Osteoblast (primary cell): Measurements from ENCODE around the gene DOCK1. TPM values are rescaled to one million over a fixed set of nuclear protein-coding genes. Genes with fewer than 3 reads are reported as not detected.

ENCODE experiments used
- DNase-seq: peaks from one replicate; pipeline ENCODE4 v3.0.0; 2011; ENCODE audit warnings: low spot score, mixed read lengths; ENCODE audit not compliant: insufficient read length; ENCODE audit errors: missing footprints
- H2AFZ ChIP-seq: 2 replicates; pipeline ENCODE4 v1.6.0; 2011; ENCODE audit warnings: mild to moderate bottlenecking, low read length
- H3K27ac ChIP-seq: 2 replicates; pipeline ENCODE4 v1.5.1; 2011; ENCODE audit warnings: mild to moderate bottlenecking, low read depth, low read length, moderate library complexity
- H3K27me3 ChIP-seq: 2 replicates; pipeline ENCODE4 v1.6.0; 2012; ENCODE audit warnings: mild to moderate bottlenecking, control low read depth, inconsistent platforms, low read length, moderate library complexity; ENCODE audit not compliant: insufficient read depth
- H3K36me3 ChIP-seq: 2 replicates; pipeline ENCODE4 v1.5.1; 2011; ENCODE audit warnings: mild to moderate bottlenecking, low read length, control low read depth, moderate library complexity; ENCODE audit not compliant: insufficient read depth
- H3K4me1 ChIP-seq: 2 replicates; pipeline ENCODE4 v1.5.1; 2011; ENCODE audit warnings: mild to moderate bottlenecking, low read length, control low read depth, moderate library complexity; ENCODE audit not compliant: insufficient read depth
- H3K4me2 ChIP-seq: 2 replicates; pipeline ENCODE4 v1.6.0; 2011; ENCODE audit warnings: mild to moderate bottlenecking, low read length; ENCODE audit not compliant: insufficient read depth
- H3K4me3 ChIP-seq: fragments of 200-600 bp; sonication (generic); 3 replicates; pipeline ENCODE4 v1.5.1; 2012; ENCODE audit warnings: mild to moderate bottlenecking, low read length, inconsistent platforms; ENCODE audit not compliant: insufficient read depth
- H3K79me2 ChIP-seq: 2 replicates; pipeline ENCODE4 v1.6.0; 2012; ENCODE audit warnings: mild to moderate bottlenecking, low read length, control low read depth, inconsistent platforms; ENCODE audit not compliant: insufficient read depth
- H3K9me3 ChIP-seq: 2 replicates; pipeline ENCODE4 v1.5.1; 2011; ENCODE audit warnings: low read depth, low read length, control low read depth
- H4K20me1 ChIP-seq: 2 replicates; pipeline ENCODE4 v1.6.0; 2012; ENCODE audit warnings: mild to moderate bottlenecking, low read length, control low read depth; ENCODE audit not compliant: insufficient read depth
- total RNA-seq: library from RNA; depleted of rRNA; stranded (reverse); fragments of >200 nt; gene quantifications from 2 replicates; pipeline ENCODE4 v1.2.3, GENCODE V29; 2012
- TF ChIP-seq, protein P1 (sequence below): IDR thresholded peaks from 2 replicates; pipeline ENCODE4 v1.5.1; 2011; ENCODE audit warnings: mild to moderate bottlenecking, low read depth, low read length, moderate library complexity; ENCODE audit errors: extremely low read depth

The DOCK1 gene
- total RNA-seq, 1 donor: 80.3 TPM

DNA sequence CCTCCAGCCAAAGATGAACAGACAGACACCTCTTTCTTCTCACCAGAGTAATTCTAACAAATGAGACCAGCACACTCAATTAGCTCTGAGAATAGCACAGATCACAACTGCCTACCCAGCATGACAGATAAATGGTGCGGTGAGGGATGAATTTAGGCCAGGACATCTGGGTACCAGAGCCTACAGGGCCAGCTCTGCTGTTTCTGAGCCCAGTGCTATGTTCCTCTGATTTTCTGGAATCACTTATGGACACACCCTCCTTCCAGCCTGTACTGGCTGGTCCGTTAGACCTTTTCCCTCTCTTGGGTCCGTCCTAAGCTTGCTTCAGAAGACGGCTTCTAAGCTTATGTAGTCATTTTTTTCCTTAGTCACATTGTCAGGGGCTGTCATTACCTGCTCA, 217.6 kb downstream of the DOCK1 start:
- H3K27me3 ChIP-seq: no peaks in the 10 kb centered on the region
- TF ChIP-seq, protein P1, sequence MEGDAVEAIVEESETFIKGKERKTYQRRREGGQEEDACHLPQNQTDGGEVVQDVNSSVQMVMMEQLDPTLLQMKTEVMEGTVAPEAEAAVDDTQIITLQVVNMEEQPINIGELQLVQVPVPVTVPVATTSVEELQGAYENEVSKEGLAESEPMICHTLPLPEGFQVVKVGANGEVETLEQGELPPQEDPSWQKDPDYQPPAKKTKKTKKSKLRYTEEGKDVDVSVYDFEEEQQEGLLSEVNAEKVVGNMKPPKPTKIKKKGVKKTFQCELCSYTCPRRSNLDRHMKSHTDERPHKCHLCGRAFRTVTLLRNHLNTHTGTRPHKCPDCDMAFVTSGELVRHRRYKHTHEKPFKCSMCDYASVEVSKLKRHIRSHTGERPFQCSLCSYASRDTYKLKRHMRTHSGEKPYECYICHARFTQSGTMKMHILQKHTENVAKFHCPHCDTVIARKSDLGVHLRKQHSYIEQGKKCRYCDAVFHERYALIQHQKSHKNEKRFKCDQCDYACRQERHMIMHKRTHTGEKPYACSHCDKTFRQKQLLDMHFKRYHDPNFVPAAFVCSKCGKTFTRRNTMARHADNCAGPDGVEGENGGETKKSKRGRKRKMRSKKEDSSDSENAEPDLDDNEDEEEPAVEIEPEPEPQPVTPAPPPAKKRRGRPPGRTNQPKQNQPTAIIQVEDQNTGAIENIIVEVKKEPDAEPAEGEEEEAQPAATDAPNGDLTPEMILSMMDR: no peak
- DNase-seq: no peak
- H3K36me3 ChIP-seq: peaks cover 12% of the 10 kb centered on the region
- H2AFZ ChIP-seq: no peak overlapping the region
- no peak overlapping the region for H3K4me3 ChIP-seq
- peaks cover 44% of the 10 kb centered on the region for H4K20me1 ChIP-seq
- H3K9me3 ChIP-seq: no peaks in the 10 kb centered on the region
- no peak overlapping the region for H3K4me2 ChIP-seq
- no peak overlapping the region for H3K27ac ChIP-seq
- H3K4me1 ChIP-seq: no peaks in the 10 kb centered on the region
- no peaks in the 10 kb centered on the region for H3K79me2 ChIP-seq

DNA sequence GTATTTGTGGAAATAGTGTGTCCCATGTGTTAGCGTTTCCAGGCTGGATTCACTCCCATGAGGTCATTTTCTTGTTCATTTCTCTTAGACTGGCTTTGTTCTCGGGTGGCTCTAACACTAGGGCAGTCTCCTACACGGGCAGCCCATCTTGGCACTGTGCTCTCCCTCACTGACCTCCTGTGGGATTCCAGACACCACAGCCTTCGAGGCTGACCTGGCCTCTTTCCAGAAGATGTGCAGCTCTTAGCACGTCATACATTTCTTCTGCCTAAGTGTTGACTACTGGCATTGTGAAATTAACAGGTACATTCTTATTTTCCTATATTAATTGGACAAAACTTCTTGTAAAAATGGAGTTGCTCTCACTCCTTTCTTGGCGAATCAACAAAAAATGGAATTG, 218.4 kb downstream of the DOCK1 start:
- H3K4me1 ChIP-seq: no peaks in the 10 kb centered on the region
- no peaks in the 10 kb centered on the region for H3K79me2 ChIP-seq
- H3K4me2 ChIP-seq: no peak overlapping the region
- H2AFZ ChIP-seq: no peak overlapping the region
- no peak overlapping the region for H3K4me3 ChIP-seq
- no peak for DNase-seq
- no peaks in the 10 kb centered on the region for H3K27me3 ChIP-seq
- H3K27ac ChIP-seq: no peak overlapping the region
- TF ChIP-seq, protein P1: no peak
- no peaks in the 10 kb centered on the region for H3K9me3 ChIP-seq
- peaks cover 15% of the 10 kb centered on the region for H3K36me3 ChIP-seq
- H4K20me1 ChIP-seq: peaks cover 36% of the 10 kb centered on the region

DNA sequence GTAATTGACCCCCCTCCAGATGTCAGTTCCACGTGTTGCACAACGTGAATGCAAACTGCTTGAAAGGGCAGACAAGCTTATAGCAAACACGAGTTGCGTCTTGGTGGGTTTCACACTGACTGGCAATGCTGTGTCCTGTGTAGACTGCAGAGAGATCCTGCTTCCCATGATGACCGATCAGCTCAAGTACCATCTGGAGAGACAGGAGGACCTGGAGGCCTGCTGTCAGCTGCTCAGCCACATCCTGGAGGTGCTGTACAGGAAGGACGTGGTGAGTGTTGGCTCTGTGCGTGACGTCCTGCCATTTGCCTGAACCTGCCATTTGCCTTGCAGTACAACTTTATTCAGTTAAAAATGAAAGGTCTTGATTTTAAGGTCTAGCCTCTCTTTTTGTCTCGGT, 220.1 kb downstream of the DOCK1 start:
- Histone ChIP-seq H3K4me1 (no peaks in the 10 kb centered on the region), H2AFZ (no peak overlapping the region), H3K27ac (no peak overlapping the region), H4K20me1 (peaks cover 35% of the 10 kb centered on the region), H3K79me2 (no peaks in the 10 kb centered on the region), H3K4me3 (no peak overlapping the region), H3K9me3 (no peaks in the 10 kb centered on the region), H3K27me3 (no peaks in the 10 kb centered on the region), H3K4me2 (no peak overlapping the region), H3K36me3 (peaks cover 14% of the 10 kb centered on the region)
- DNase-seq: no peak
- TF ChIP-seq, protein P1: no peak

DNA sequence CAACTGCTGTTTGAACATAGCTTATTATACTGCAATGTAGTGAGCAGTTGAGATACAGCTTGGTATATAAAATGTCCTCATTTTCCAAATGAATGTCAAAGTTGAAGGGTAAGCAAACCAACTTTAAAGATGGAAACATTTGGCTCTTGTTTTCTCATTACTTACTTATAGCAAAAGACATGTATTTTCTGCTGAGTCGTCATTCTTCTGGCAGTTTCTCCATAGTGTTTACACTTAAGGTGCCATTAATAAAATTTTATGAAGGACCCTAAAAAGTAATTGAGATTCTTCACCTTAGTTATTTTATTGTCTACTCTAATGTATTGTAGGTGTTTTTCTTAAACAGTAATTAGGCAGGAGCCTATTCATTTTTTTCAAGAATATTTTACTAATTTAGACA, 222.6 kb downstream of the DOCK1 start:
- no peak for DNase-seq
- TF ChIP-seq, protein P1: no peak
- Histone ChIP-seq H3K4me2 (no peak overlapping the region), H3K79me2 (no peaks in the 10 kb centered on the region), H3K27ac (no peak overlapping the region), H3K9me3 (no peaks in the 10 kb centered on the region), H4K20me1 (peaks cover 30% of the 10 kb centered on the region), H3K27me3 (no peaks in the 10 kb centered on the region), H3K4me3 (no peak overlapping the region), H3K4me1 (no peaks in the 10 kb centered on the region), H2AFZ (no peak overlapping the region), H3K36me3 (peaks cover 14% of the 10 kb centered on the region)
